H9 (cell line): ENCODE measurements around the gene RNF214. TPM values are rescaled to one million over a fixed set of nuclear protein-coding genes. Genes with fewer than 3 reads are reported as not detected.

Source experiments
- DNase-seq: peaks from one replicate; pipeline ENCODE4 v3.0.0-alpha.2; 2017
- H2AFZ ChIP-seq: one replicate; pipeline ENCODE4 v1.6.1; 2013; ENCODE audit warnings: mild to moderate bottlenecking, low read length, control low read depth, moderate library complexity
- H2AK5ac ChIP-seq: 2 replicates; pipeline ENCODE4 v1.6.1; 2013; ENCODE audit warnings: low read length, control low read depth, mixed read lengths; ENCODE audit not compliant: insufficient read length
- H2BK120ac ChIP-seq: one replicate; pipeline ENCODE4 v1.6.1; 2013; ENCODE audit warnings: low read depth, mild to moderate bottlenecking, low read length, control low read depth, inconsistent platforms; ENCODE audit not compliant: poor library complexity, severe bottlenecking
- H2BK12ac ChIP-seq: 2 replicates; pipeline ENCODE4 v1.6.1; 2013; ENCODE audit warnings: low read length, control low read depth, mixed read lengths, low read depth; ENCODE audit not compliant: insufficient read length
- H2BK15ac ChIP-seq: 2 replicates; pipeline ENCODE4 v1.6.1; 2013; ENCODE audit warnings: low read depth, low read length, control low read depth
- H2BK20ac ChIP-seq: one replicate; pipeline ENCODE4 v1.6.1; 2013; ENCODE audit warnings: low read depth, mild to moderate bottlenecking, low read length, control low read depth, inconsistent platforms; ENCODE audit not compliant: poor library complexity, severe bottlenecking
- H2BK5ac ChIP-seq: 2 replicates; pipeline ENCODE4 v1.6.1; 2013; ENCODE audit warnings: low read length, control low read depth, mixed read lengths; ENCODE audit not compliant: insufficient read length
- H3K14ac ChIP-seq: 2 replicates; pipeline ENCODE4 v1.6.1; 2013; ENCODE audit warnings: low read length, control low read depth; ENCODE audit not compliant: insufficient read depth
- H3K18ac ChIP-seq: 2 replicates; pipeline ENCODE4 v1.6.1; 2013; ENCODE audit warnings: low read depth, mild to moderate bottlenecking, mixed read lengths, low read length, control low read depth; ENCODE audit not compliant: insufficient read length
- H3K23ac ChIP-seq: 2 replicates; pipeline ENCODE4 v1.6.1; 2013; ENCODE audit warnings: low read length, control low read depth, mixed read lengths, low read depth; ENCODE audit not compliant: insufficient read length
- H3K23me2 ChIP-seq: 2 replicates; pipeline ENCODE4 v1.6.1; 2013; ENCODE audit warnings: low read depth, mild to moderate bottlenecking, mixed read lengths, low read length, control low read depth; ENCODE audit not compliant: insufficient read length, poor library complexity, severe bottlenecking
- H3K27ac ChIP-seq: 2 replicates; pipeline ENCODE4 v1.5.1; 2013; ENCODE audit warnings: low read length, control low read depth, mixed read lengths, low read depth; ENCODE audit not compliant: insufficient read length
- H3K27me3 ChIP-seq: 2 replicates; pipeline ENCODE4 v1.6.1; 2013; ENCODE audit warnings: low read length, control low read depth, inconsistent platforms; ENCODE audit not compliant: insufficient read depth
- H3K4ac ChIP-seq: 2 replicates; pipeline ENCODE4 v1.6.1; 2013; ENCODE audit warnings: low read depth, mild to moderate bottlenecking, control low read depth, inconsistent platforms, low read length, moderate library complexity
- H3K4me1 ChIP-seq: 2 replicates; pipeline ENCODE4 v1.6.1; 2013; ENCODE audit warnings: low read length, control low read depth, inconsistent platforms; ENCODE audit not compliant: insufficient read depth
- H3K4me2 ChIP-seq: 2 replicates; pipeline ENCODE4 v1.6.1; 2013; ENCODE audit warnings: low read length, control low read depth, mixed read lengths; ENCODE audit not compliant: insufficient read length, insufficient read depth
- H3K56ac ChIP-seq: 2 replicates; pipeline ENCODE4 v1.6.1; 2013; ENCODE audit warnings: low read depth, mild to moderate bottlenecking, mixed read lengths, low read length, control low read depth; ENCODE audit not compliant: insufficient read length
- H3K79me1 ChIP-seq: 2 replicates; pipeline ENCODE4 v1.6.1; 2013; ENCODE audit warnings: low read depth, mild to moderate bottlenecking, moderate library complexity, low read length, control low read depth, inconsistent platforms; ENCODE audit not compliant: insufficient read depth, poor library complexity, severe bottlenecking
- H3K79me2 ChIP-seq: 2 replicates; pipeline ENCODE4 v1.6.1; 2013; ENCODE audit warnings: low read length, control low read depth, inconsistent platforms; ENCODE audit not compliant: insufficient read depth
- H3K9ac ChIP-seq: 2 replicates; pipeline ENCODE4 v1.6.1; 2013; ENCODE audit warnings: low read length, control low read depth, mixed read lengths; ENCODE audit not compliant: insufficient read length; ENCODE audit errors: extremely low read depth
- H3K9me3 ChIP-seq: one replicate; pipeline ENCODE4 v1.6.1; 2013; ENCODE audit warnings: low read depth, low read length, inconsistent platforms; ENCODE audit not compliant: control insufficient read depth
- H3T11ph ChIP-seq: one replicate; pipeline ENCODE4 v1.6.1; 2013; ENCODE audit warnings: mild to moderate bottlenecking, low read length, control low read depth, inconsistent platforms
- H4K20me1 ChIP-seq: one replicate; pipeline ENCODE4 v1.6.1; 2013; ENCODE audit not compliant: control insufficient read depth, insufficient read length, insufficient read depth
- H4K5ac ChIP-seq: 2 replicates; pipeline ENCODE4 v1.6.1; 2013; ENCODE audit warnings: low read depth, mild to moderate bottlenecking, mixed read lengths, low read length, control low read depth; ENCODE audit not compliant: insufficient read length
- H4K8ac ChIP-seq: replicated peaks from 2 replicates; pipeline ENCODE4 v1.6.1; 2013; ENCODE audit warnings: low read length, control low read depth, mixed read lengths, low read depth; ENCODE audit not compliant: insufficient read length
- H4K91ac ChIP-seq: 2 replicates; pipeline ENCODE4 v1.6.1; 2013; ENCODE audit warnings: low read depth, mild to moderate bottlenecking, moderate library complexity, mixed read lengths, low read length, control low read depth; ENCODE audit not compliant: insufficient read length
- H3K27ac Mint-ChIP-seq, 3 experiments: 2 replicates in 2 of 3; 3 replicates in 1 of 3; pipeline ENCODE4 v1.8.0; 2020 to 2021; ENCODE audit warnings: mixed read lengths in 3 of 3, mild to moderate bottlenecking in 1 of 3, moderate library complexity in 1 of 3
- H3K27me3 Mint-ChIP-seq: 2 replicates; pipeline ENCODE4 v1.8.0; 2021; ENCODE audit warnings: low read depth, mild to moderate bottlenecking, moderate library complexity, mixed read lengths
- H3K36me3 Mint-ChIP-seq, 3 experiments: 2 replicates in 2 of 3; 3 replicates in 1 of 3; pipeline ENCODE4 v1.8.0; 2020 to 2021; ENCODE audit warnings: low read depth in 3 of 3, mixed read lengths in 3 of 3; ENCODE audit not compliant: insufficient read depth in 1 of 3
- H3K4me1 Mint-ChIP-seq, 2 experiments: 2 replicates each; pipeline ENCODE4 v1.8.0; 2020; ENCODE audit warnings: mixed read lengths in 2 of 2
- H3K4me3 Mint-ChIP-seq, 2 experiments: 2 replicates in 1 of 2; 3 replicates in 1 of 2; pipeline ENCODE4 v1.8.0; 2020 to 2021; ENCODE audit warnings: mild to moderate bottlenecking in 2 of 2, mixed read lengths in 2 of 2, moderate library complexity in 1 of 2
- H3K9me3 Mint-ChIP-seq, 2 experiments: 2 replicates in 1 of 2; 3 replicates in 1 of 2; pipeline ENCODE4 v1.8.0; 2020; ENCODE audit warnings: mild to moderate bottlenecking in 2 of 2, mixed read lengths in 2 of 2, moderate library complexity in 1 of 2
- CTCF ChIP-seq: fragments of 200-600 bp; sonication (generic); conservative IDR thresholded peaks from 3 replicates; pipeline ENCODE4 v1.8.0; 2021; ENCODE audit warnings: antibody characterized with exemption, mild to moderate bottlenecking
- WGBS: extraction: QIAGEN DNeasy Blood & Tissue Kit; methylation state at CpG from one replicate; pipeline ENCODE4 v1.1.7; 2013; ENCODE audit warnings: missing lambda C conversion rate, low lambda C conversion rate, mixed read lengths; ENCODE audit not compliant: insufficient read length; ENCODE audit errors: extremely low coverage; 5-methylcytosine and 5-hydroxymethylcytosine counted together
- total RNA-seq: library from RNA; stranded (reverse); gene quantifications from 2 replicates; pipeline ENCODE4 v1.2.1, GENCODE V29; 2021

RNF214 gene
- total RNA-seq, 1 experiment from 2014 or later: 26.0 TPM

- Mint-ChIP-seq H3K27ac (no peak overlapping the region), H3K4me3 (no peak overlapping the region), H3K9me3 (no peaks in the 10 kb centered on the region), H3K36me3 (peaks cover 5 to 26% (median 11%) of the 10 kb centered on the region in 3 experiments), H3K4me1 (peaks cover 11% of the 10 kb centered on the region in 2 experiments; a peak in 3 of 4 replicates), H3K27me3 (peaks cover 8% of the 10 kb centered on the region; the same call in 1 of the 2 replicates)
- Histone ChIP-seq H3K4me1 (no peaks in the 10 kb centered on the region), H4K5ac (no peak overlapping the region), H2BK20ac (no peak overlapping the region), H3K27me3 (no peaks in the 10 kb centered on the region), H3K79me2 (no peaks in the 10 kb centered on the region), H4K20me1 (no peaks in the 10 kb centered on the region), H2BK12ac (no peak overlapping the region), H3K18ac (no peak overlapping the region), H3K4me2 (no peak overlapping the region), H2BK120ac (no peak overlapping the region), H2AFZ (no peak overlapping the region), H2AK5ac (no peak overlapping the region), H3K4ac (no peak overlapping the region), H4K91ac (no peak overlapping the region), H3K23me2 (no peaks in the 10 kb centered on the region), H3K9ac (no peak overlapping the region), H3T11ph (no peak overlapping the region), H2BK5ac (no peak overlapping the region), H3K79me1 (no peaks in the 10 kb centered on the region), H3K14ac (no peak overlapping the region), H4K8ac (no peak overlapping the region), H3K56ac (no peak overlapping the region), H3K27ac (no peak overlapping the region), H3K9me3 (no peaks in the 10 kb centered on the region), H3K23ac (no peak overlapping the region), H2BK15ac (no peak overlapping the region)
- no peak for TF ChIP-seq CTCF
- no CpG with 5 or more reads among the region's 2 CpGs for WGBS
- DNase-seq: no peak
Observed at GRCh38 chr11:117269856-117270255, 37.4 kb downstream of the RNF214 start.
